HEK293 (cell line): Measurements from ENCODE around the gene DOK1.

ENCODE experiments used
- CTCF ChIA-PET: fragments of 350-600 bp; formaldehyde crosslinking; extraction: SDS; loops from one replicate; lab custom pipeline; 2021; ENCODE audit warnings: antibody characterized with exemption; lab: Yijun Ruan, JAX
- POLR2A ChIA-PET: fragments of 300-600 bp; formaldehyde crosslinking; extraction: SDS; loops from one replicate; lab custom pipeline; 2020; ENCODE audit warnings: antibody characterized with exemption, inconsistent platforms; lab: Yijun Ruan, JAX
- H3K27ac ChIP-seq: fragments of 200-500 bp; sonication (Bioruptor generic); 2 replicates; pipeline ENCODE4 v1.5.1; 2014; ENCODE audit warnings: low read depth, low read length, control low read depth, inconsistent platforms; ENCODE audit errors: extremely low read depth
- H3K36me3 ChIP-seq, 2 experiments: fragments of 200-500 bp in 1 of 2; sonication (Bioruptor generic) in 1 of 2; 1 replicate in 1 of 2; 2 replicates in 1 of 2; pipeline ENCODE4 v1.5.1; 2014 to 2017; ENCODE audit warnings: inconsistent platforms in 2 of 2, low read length in 2 of 2; ENCODE audit not compliant: control insufficient read depth in 2 of 2, insufficient read depth in 1 of 2
- H3K4me1 ChIP-seq: fragments of 200-500 bp; sonication (Bioruptor generic); 2 replicates; pipeline ENCODE4 v1.5.1; 2014; ENCODE audit warnings: mild to moderate bottlenecking, low read length, inconsistent platforms; ENCODE audit not compliant: control insufficient read depth, insufficient read depth
- H3K4me3 ChIP-seq: 2 replicates; pipeline ENCODE4 v1.5.1; 2011; ENCODE audit warnings: low read depth, mild to moderate bottlenecking, control low read depth, low read length, moderate library complexity
- H3K9me3 ChIP-seq: fragments of 200-500 bp; sonication (Bioruptor generic); 2 replicates; pipeline ENCODE4 v1.5.1; 2014; ENCODE audit warnings: low read depth, low read length, inconsistent platforms; ENCODE audit not compliant: control insufficient read depth, insufficient read depth
- GFI1B ChIP-seq: fragments of 450-650 bp; formaldehyde crosslinking; IDR thresholded peaks from 2 replicates; pipeline ENCODE4 v1.5.1; 2016; ENCODE audit warnings: missing biosample characterization, missing genetic modification characterization
- OVOL3 ChIP-seq: fragments of 450-650 bp; formaldehyde crosslinking; IDR thresholded peaks from 2 replicates; pipeline ENCODE4 v1.5.1; 2016; ENCODE audit warnings: missing biosample characterization, missing genetic modification characterization
- SP3 ChIP-seq: fragments of 450-650 bp; formaldehyde crosslinking; IDR thresholded peaks from 2 replicates; pipeline ENCODE4 v1.5.1; 2016; ENCODE audit warnings: missing biosample characterization, missing genetic modification characterization
- ZBTB48 ChIP-seq: fragments of 450-650 bp; formaldehyde crosslinking; IDR thresholded peaks from 2 replicates; pipeline ENCODE4 v1.5.1; 2016; ENCODE audit warnings: missing biosample characterization, missing genetic modification characterization
- ZEB2 ChIP-seq: fragments of 450-650 bp; formaldehyde crosslinking; IDR thresholded peaks from 2 replicates; pipeline ENCODE4 v1.5.1; 2016; ENCODE audit warnings: missing biosample characterization, missing genetic modification characterization
- ZNF132 ChIP-seq: fragments of 450-650 bp; formaldehyde crosslinking; IDR thresholded peaks from 2 replicates; pipeline ENCODE4 v1.5.1; 2017; ENCODE audit warnings: missing biosample characterization, missing genetic modification characterization, borderline replicate concordance
- ZNF138 ChIP-seq: fragments of 450-650 bp; formaldehyde crosslinking; IDR thresholded peaks from 2 replicates; pipeline ENCODE4 v1.5.1; 2016; ENCODE audit warnings: missing biosample characterization, missing genetic modification characterization, borderline replicate concordance
- ZNF146 ChIP-seq: fragments of 450-650 bp; formaldehyde crosslinking; IDR thresholded peaks from 2 replicates; pipeline ENCODE4 v1.5.1; 2016; ENCODE audit warnings: missing biosample characterization, missing genetic modification characterization
- ZNF26 ChIP-seq: fragments of 450-650 bp; formaldehyde crosslinking; IDR thresholded peaks from 2 replicates; pipeline ENCODE4 v1.5.1; 2016; ENCODE audit warnings: missing biosample characterization, missing genetic modification characterization
- ZNF394 ChIP-seq: fragments of 450-650 bp; formaldehyde crosslinking; IDR thresholded peaks from 2 replicates; pipeline ENCODE4 v1.5.1; 2016; ENCODE audit warnings: missing biosample characterization, missing genetic modification characterization, mild to moderate bottlenecking, moderate library complexity, borderline replicate concordance
- ZNF548 ChIP-seq: fragments of 450-650 bp; formaldehyde crosslinking; IDR thresholded peaks from 2 replicates; pipeline ENCODE4 v1.5.1; 2016; ENCODE audit warnings: missing biosample characterization, missing genetic modification characterization
- ZNF677 ChIP-seq: fragments of 450-650 bp; IDR thresholded peaks from 2 replicates; pipeline ENCODE4 v1.5.0; 2018; ENCODE audit warnings: missing biosample characterization, mild to moderate bottlenecking, missing genetic modification characterization, moderate library complexity
- ZNF747 ChIP-seq: fragments of 450-650 bp; formaldehyde crosslinking; IDR thresholded peaks from 2 replicates; pipeline ENCODE4 v1.5.1; 2016; ENCODE audit warnings: missing biosample characterization, missing genetic modification characterization
- ZNF791 ChIP-seq: fragments of 450-650 bp; formaldehyde crosslinking; IDR thresholded peaks from 2 replicates; pipeline ENCODE4 v1.5.1; 2016; ENCODE audit warnings: missing biosample characterization, missing genetic modification characterization
- ZXDB ChIP-seq: fragments of 450-650 bp; formaldehyde crosslinking; IDR thresholded peaks from 2 replicates; pipeline ENCODE4 v1.5.1; 2016; ENCODE audit warnings: missing biosample characterization, missing genetic modification characterization
- TF ChIP-seq, protein P1 (sequence below): fragments of 450-650 bp; formaldehyde crosslinking; IDR thresholded peaks from 2 replicates; pipeline ENCODE4 v1.5.1; 2016; ENCODE audit warnings: missing biosample characterization, missing genetic modification characterization
- TF ChIP-seq, protein P2 (sequence below): fragments of 450-650 bp; formaldehyde crosslinking; IDR thresholded peaks from 2 replicates; pipeline ENCODE4 v1.5.1; 2016; ENCODE audit warnings: missing biosample characterization, missing genetic modification characterization
- TF ChIP-seq, protein P3 (sequence below): fragments of 450-650 bp; formaldehyde crosslinking; IDR thresholded peaks from 2 replicates; pipeline ENCODE4 v1.5.0; 2017; ENCODE audit warnings: missing biosample characterization, missing genetic modification characterization, borderline replicate concordance
- TF ChIP-seq, protein P4 (sequence below): fragments of 450-650 bp; formaldehyde crosslinking; IDR thresholded peaks from 2 replicates; pipeline ENCODE4 v1.5.1; 2016; ENCODE audit warnings: missing biosample characterization, missing genetic modification characterization

Gene DOK1

GRCh38 chr2:74516650-74517049 is 37.9 kb upstream of the DOK1 start:
- Histone ChIP-seq H3K27ac (no peak overlapping the region), H3K4me3 (no peak overlapping the region), H3K9me3 (no peaks in the 10 kb centered on the region), H3K36me3 (no peaks in the 10 kb centered on the region), H3K4me1 (no peaks in the 10 kb centered on the region)
- no peak for TF ChIP-seq ZNF138
- POLR2A ChIA-PET: no interaction called here
- CTCF ChIA-PET: no interaction called here

- Histone ChIP-seq H3K9me3 (no peaks in the 10 kb centered on the region), H3K27ac (no peak overlapping the region), H3K4me3 (no peak overlapping the region), H3K36me3 (peaks cover 6 to 26% of the 10 kb centered on the region in 2 experiments; a peak in 1 of 3 replicates), H3K4me1 (no peaks in the 10 kb centered on the region)
- ChIA-PET CTCF (interaction anchor here (0.9 kb wide), 1 partner anchor 39 kb away, joined by 3 read pairs; the partner anchor contains the start of genes CCDC142 and TTC31), POLR2A (interaction anchor here (1.3 to 1.5 kb wide), 2 partner anchors 13 to 40 kb away, joined by 3 read pairs; partner anchors contain the start of genes CCDC142 and TTC31)
- TF ChIP-seq, protein P1, sequence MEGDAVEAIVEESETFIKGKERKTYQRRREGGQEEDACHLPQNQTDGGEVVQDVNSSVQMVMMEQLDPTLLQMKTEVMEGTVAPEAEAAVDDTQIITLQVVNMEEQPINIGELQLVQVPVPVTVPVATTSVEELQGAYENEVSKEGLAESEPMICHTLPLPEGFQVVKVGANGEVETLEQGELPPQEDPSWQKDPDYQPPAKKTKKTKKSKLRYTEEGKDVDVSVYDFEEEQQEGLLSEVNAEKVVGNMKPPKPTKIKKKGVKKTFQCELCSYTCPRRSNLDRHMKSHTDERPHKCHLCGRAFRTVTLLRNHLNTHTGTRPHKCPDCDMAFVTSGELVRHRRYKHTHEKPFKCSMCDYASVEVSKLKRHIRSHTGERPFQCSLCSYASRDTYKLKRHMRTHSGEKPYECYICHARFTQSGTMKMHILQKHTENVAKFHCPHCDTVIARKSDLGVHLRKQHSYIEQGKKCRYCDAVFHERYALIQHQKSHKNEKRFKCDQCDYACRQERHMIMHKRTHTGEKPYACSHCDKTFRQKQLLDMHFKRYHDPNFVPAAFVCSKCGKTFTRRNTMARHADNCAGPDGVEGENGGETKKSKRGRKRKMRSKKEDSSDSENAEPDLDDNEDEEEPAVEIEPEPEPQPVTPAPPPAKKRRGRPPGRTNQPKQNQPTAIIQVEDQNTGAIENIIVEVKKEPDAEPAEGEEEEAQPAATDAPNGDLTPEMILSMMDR (tag by site-specific recombination): no peak
- TF ChIP-seq ZNF747 (tag by site-specific recombination) (no peak), ZNF548 (tag by site-specific recombination) (no peak), ZNF394 (tag by site-specific recombination) (no peak), ZNF791 (no peak), GFI1B (tag by site-specific recombination) (no peak), ZNF132 (tag by site-specific recombination) (no peak), ZBTB48 (tag by site-specific recombination) (no peak)
- TF ChIP-seq, protein P2, sequence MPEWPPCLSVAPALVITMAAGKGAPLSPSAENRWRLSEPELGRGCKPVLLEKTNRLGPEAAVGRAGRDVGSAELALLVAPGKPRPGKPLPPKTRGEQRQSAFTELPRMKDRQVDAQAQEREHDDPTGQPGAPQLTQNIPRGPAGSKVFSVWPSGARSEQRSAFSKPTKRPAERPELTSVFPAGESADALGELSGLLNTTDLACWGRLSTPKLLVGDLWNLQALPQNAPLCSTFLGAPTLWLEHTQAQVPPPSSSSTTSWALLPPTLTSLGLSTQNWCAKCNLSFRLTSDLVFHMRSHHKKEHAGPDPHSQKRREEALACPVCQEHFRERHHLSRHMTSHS (tag by site-specific recombination): no peak
- TF ChIP-seq, protein P3, sequence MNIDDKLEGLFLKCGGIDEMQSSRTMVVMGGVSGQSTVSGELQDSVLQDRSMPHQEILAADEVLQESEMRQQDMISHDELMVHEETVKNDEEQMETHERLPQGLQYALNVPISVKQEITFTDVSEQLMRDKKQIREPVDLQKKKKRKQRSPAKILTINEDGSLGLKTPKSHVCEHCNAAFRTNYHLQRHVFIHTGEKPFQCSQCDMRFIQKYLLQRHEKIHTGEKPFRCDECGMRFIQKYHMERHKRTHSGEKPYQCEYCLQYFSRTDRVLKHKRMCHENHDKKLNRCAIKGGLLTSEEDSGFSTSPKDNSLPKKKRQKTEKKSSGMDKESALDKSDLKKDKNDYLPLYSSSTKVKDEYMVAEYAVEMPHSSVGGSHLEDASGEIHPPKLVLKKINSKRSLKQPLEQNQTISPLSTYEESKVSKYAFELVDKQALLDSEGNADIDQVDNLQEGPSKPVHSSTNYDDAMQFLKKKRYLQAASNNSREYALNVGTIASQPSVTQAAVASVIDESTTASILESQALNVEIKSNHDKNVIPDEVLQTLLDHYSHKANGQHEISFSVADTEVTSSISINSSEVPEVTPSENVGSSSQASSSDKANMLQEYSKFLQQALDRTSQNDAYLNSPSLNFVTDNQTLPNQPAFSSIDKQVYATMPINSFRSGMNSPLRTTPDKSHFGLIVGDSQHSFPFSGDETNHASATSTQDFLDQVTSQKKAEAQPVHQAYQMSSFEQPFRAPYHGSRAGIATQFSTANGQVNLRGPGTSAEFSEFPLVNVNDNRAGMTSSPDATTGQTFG (tag by site-specific recombination): no peak
- TF ChIP-seq, protein P4, sequence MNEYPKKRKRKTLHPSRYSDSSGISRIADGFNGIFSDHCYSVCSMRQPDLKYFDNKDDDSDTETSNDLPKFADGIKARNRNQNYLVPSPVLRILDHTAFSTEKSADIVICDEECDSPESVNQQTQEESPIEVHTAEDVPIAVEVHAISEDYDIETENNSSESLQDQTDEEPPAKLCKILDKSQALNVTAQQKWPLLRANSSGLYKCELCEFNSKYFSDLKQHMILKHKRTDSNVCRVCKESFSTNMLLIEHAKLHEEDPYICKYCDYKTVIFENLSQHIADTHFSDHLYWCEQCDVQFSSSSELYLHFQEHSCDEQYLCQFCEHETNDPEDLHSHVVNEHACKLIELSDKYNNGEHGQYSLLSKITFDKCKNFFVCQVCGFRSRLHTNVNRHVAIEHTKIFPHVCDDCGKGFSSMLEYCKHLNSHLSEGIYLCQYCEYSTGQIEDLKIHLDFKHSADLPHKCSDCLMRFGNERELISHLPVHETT: no peak
These were observed 32.0 kb upstream of the DOK1 start for GRCh38 chr2:74522516-74522915.

DNA sequence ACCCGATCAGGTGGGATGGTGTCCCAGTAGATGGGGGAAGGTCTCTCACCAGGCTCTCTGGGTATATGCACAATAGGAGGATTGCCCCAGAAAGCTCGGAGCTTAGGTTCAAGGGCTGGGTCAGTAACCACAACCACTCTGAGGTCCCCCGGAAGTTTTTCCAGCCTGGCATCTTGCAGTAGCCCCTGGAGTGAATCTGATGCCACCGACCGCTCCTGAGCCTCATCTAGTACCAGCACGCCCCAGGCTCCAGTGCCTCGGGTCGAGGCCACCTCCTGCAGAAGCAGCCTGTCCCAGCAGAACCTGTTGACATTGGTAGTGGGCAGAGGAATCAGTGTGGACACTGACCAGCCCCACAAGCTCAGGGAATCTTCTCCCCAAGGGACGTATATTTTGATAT is 30.5 kb upstream of the DOK1 start:
- Histone ChIP-seq H3K9me3 (no peaks in the 10 kb centered on the region), H3K27ac (no peak overlapping the region), H3K4me3 (no peak overlapping the region), H3K36me3 (peaks cover 7 to 36% of the 10 kb centered on the region in 2 experiments; a peak in 1 of 3 replicates), H3K4me1 (no peaks in the 10 kb centered on the region; the same call in 1 of the 2 replicates)
- POLR2A ChIA-PET: no interaction called here
- CTCF ChIA-PET: no interaction called here
- TF ChIP-seq ZNF26 (tag by site-specific recombination) (no peak), ZEB2 (tag by site-specific recombination) (no peak), ZXDB (tag by site-specific recombination) (no peak), ZBTB48 (tag by site-specific recombination) (no peak), SP3 (no peak), ZNF146 (tag by site-specific recombination) (no peak), OVOL3 (tag by site-specific recombination) (no peak), ZNF677 (tag by site-specific recombination) (no peak)
